Suprapubic skin (tissue), 4 donors: ENCODE measurements around the gene AGAP1. TPM values are rescaled to one million over a fixed set of nuclear protein-coding genes. Genes with fewer than 3 reads are reported as not detected.
A peak's percentile ranks its signal among the peaks of the same experiment; 100 is the strongest.

Experiments used
- DNase-seq, 2 donors: peaks; one replicate each; pipeline ENCODE4 v3.0.0-alpha.2; 2019; ENCODE audit warnings: low spot score in 2 of 2
- H3K27ac ChIP-seq: fragments of 200-600 bp; sonication (generic); one replicate; pipeline ENCODE4 v1.5.1; 2019
- H3K27me3 ChIP-seq: fragments of 200-600 bp; sonication (generic); one replicate; pipeline ENCODE4 v1.5.1; 2019
- H3K36me3 ChIP-seq: fragments of 200-600 bp; sonication (generic); one replicate; pipeline ENCODE4 v1.5.1; 2019
- H3K4me1 ChIP-seq: fragments of 200-600 bp; sonication (generic); one replicate; pipeline ENCODE4 v1.5.1; 2019
- H3K4me3 ChIP-seq: fragments of 200-600 bp; sonication (generic); one replicate; pipeline ENCODE4 v1.5.1; 2019; ENCODE audit warnings: mild to moderate bottlenecking
- H3K9me3 ChIP-seq: fragments of 200-600 bp; sonication (generic); one replicate; pipeline ENCODE4 v1.5.1; 2019
- EP300 ChIP-seq: sonication (generic); formaldehyde crosslinking; IDR thresholded peaks from one replicate; pipeline ENCODE4 v1.6.1; 2017; ENCODE audit warnings: antibody characterized with exemption
- POLR2A ChIP-seq, 2 donors: fragments of 450-650 bp; IDR thresholded peaks; one replicate each; pipeline ENCODE4 v1.6.1; 2017; ENCODE audit warnings: antibody characterized with exemption in 2 of 2, mild to moderate bottlenecking in 2 of 2, moderate library complexity in 2 of 2
- POLR2AphosphoS5 ChIP-seq, 3 donors: sonication (generic); formaldehyde crosslinking; IDR thresholded peaks; one replicate each; pipeline ENCODE4 v1.6.1; 2017; ENCODE audit warnings: antibody characterized with exemption in 3 of 3
- WGBS: methylation state at CpG from one replicate; pipeline ENCODE4 v1.1.5; 2018; 5-methylcytosine and 5-hydroxymethylcytosine counted together
- total RNA-seq, 4 donors: library from RNA; depleted of rRNA; stranded (reverse); fragments of >200 nt; gene quantifications; one replicate each; pipeline ENCODE4 v1.1.0, GENCODE V29; 2016
- TF ChIP-seq, protein P1 (sequence below), 2 donors: fragments of 200-600 bp in 1 of 2; fragments of 450-650 bp in 1 of 2; sonication (generic) in 1 of 2; IDR thresholded peaks; one replicate each; pipeline ENCODE4 v1.5.1; 2016 to 2019; ENCODE audit warnings: antibody characterized with exemption in 2 of 2, mild to moderate bottlenecking in 1 of 2, moderate library complexity in 1 of 2

Gene AGAP1
- total RNA-seq, 4 donors from 2014 or later = 14.1 to 30.7 (median 19.4) TPM

DNA sequence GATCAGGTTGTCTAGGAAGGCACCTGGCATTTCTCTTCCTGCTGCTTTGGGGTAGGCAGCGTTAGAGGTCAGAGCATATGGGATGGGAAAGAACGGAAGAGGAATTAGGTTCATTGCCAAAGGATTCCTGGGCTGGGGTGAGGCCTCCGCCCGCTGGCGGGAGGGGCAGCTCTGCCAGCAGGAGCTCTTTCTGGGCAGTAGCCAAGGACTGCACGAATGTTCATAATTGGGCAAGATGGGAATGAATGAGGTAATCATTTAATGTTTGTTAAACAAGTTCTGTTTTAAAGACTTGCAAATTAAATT is 253.9 kb downstream of the AGAP1 start:
- peaks cover 28% of the 10 kb centered on the region for H3K4me1 ChIP-seq
- H3K9me3 ChIP-seq = no peaks in the 10 kb centered on the region
- H3K4me3 ChIP-seq = no peak overlapping the region
- no peak overlapping the region for H3K27ac ChIP-seq
- TF ChIP-seq EP300 (no peak), POLR2A (IDR thresholded peaks at IDR 0.05) (no peak), POLR2AphosphoS5 (IDR thresholded peaks at IDR 0.05) (no peak)
- TF ChIP-seq, protein P1, sequence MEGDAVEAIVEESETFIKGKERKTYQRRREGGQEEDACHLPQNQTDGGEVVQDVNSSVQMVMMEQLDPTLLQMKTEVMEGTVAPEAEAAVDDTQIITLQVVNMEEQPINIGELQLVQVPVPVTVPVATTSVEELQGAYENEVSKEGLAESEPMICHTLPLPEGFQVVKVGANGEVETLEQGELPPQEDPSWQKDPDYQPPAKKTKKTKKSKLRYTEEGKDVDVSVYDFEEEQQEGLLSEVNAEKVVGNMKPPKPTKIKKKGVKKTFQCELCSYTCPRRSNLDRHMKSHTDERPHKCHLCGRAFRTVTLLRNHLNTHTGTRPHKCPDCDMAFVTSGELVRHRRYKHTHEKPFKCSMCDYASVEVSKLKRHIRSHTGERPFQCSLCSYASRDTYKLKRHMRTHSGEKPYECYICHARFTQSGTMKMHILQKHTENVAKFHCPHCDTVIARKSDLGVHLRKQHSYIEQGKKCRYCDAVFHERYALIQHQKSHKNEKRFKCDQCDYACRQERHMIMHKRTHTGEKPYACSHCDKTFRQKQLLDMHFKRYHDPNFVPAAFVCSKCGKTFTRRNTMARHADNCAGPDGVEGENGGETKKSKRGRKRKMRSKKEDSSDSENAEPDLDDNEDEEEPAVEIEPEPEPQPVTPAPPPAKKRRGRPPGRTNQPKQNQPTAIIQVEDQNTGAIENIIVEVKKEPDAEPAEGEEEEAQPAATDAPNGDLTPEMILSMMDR (IDR thresholded peaks at IDR 0.05) = no peak
- no peak for DNase-seq
- H3K36me3 ChIP-seq = peaks cover 33% of the 10 kb centered on the region
- 24% methylated on average over 6 of the region's 6 CpGs for WGBS
- H3K27me3 ChIP-seq = no peaks in the 10 kb centered on the region

DNA sequence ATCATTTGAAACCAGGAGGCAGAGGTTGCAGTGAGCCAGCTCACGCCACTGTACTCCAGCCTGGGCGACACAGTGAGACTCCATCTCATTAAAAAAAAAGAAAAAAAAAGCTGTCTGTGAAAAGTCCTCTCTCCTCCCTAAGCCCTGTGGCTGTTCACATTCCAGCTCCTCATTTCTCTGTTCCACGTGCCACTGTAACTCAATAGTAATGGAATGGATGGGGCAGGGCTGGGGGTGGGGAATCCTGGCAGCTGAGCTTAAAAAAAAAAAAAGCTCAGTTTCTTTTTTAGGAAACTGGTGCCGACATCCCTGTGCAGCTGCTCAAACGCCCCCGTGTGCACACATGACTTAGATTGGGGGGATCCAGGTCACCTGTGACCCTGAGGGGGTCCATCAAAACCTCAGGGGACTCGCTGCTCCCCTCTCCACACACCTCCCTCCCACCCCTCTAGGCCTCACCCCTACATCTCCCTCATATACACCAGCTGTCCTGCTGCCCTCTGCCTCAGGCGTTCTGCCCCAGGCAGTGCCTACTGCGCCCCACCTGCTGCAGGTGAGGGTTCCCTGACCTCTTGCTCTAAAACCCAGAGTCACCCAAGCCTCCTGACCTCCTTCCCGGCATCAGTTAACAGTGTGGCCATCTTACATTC is 255.4 kb downstream of the AGAP1 start:
- Histone ChIP-seq H3K9me3 (no peaks in the 10 kb centered on the region), H3K36me3 (peaks cover 28% of the 10 kb centered on the region), H3K4me1 (peaks cover 31% of the 10 kb centered on the region), H3K4me3 (no peak overlapping the region), H3K27me3 (no peaks in the 10 kb centered on the region), H3K27ac (no peak overlapping the region)
- TF ChIP-seq POLR2AphosphoS5 (IDR thresholded peaks at IDR 0.05) (no peak), POLR2A (IDR thresholded peaks at IDR 0.05) (no peak), EP300 (no peak)
- TF ChIP-seq, protein P1 (IDR thresholded peaks at IDR 0.05) = no peak
- WGBS = 50% methylated on average over 10 of the region's 10 CpGs
- DNase-seq = no peak

DNA sequence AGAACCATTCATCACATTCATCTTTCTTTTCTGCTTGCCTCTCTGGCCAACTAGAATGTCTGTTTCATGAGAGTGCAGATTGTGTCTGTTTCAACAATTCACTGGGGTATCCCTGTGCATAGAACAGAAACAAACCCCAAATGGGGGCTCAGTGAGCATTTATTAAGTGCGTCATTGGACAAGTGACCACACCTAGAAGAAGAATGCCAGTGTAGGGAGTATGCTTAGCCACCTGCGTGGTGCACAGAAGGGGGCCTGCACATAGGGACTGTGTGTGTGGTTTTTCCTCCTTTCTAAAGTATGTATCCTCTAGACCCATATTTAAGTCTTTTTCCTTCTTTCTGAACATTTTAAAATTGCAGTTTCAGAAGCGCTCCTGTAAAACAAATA is 255.9 kb downstream of the AGAP1 start:
- H3K4me3 ChIP-seq = no peak overlapping the region
- H3K27me3 ChIP-seq = no peaks in the 10 kb centered on the region
- no peaks in the 10 kb centered on the region for H3K9me3 ChIP-seq
- 87% methylated on average over 3 of the region's 3 CpGs for WGBS
- H3K4me1 ChIP-seq = peaks cover 31% of the 10 kb centered on the region
- TF ChIP-seq, protein P1 (IDR thresholded peaks at IDR 0.05) = no peak
- TF ChIP-seq POLR2AphosphoS5 (IDR thresholded peaks at IDR 0.05) (no peak), EP300 (no peak), POLR2A (IDR thresholded peaks at IDR 0.05) (no peak)
- peaks cover 23% of the 10 kb centered on the region for H3K36me3 ChIP-seq
- DNase-seq = no peak
- no peak overlapping the region for H3K27ac ChIP-seq

DNA sequence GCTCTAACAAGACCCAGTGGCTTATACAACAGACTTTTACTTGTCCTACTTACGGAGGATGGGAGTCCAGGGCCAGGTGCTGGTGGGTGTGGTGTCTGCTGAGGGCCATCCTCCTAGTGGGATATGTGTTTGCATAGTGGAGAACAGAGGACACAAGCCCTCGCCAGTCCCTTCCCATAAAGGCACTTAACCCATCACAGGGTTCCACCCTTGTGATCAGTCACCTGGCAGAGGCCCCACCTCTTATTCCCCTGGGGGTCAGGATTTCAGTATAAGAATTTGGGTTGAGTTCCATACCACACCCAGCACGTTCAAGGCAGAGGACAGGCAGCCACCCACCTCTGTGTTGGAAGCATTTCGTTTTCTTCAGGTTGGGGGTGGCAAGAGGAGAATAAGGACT is 259.0 kb downstream of the AGAP1 start:
- Histone ChIP-seq H3K27me3 (no peaks in the 10 kb centered on the region), H3K27ac (no peak overlapping the region), H3K36me3 (peaks cover 23% of the 10 kb centered on the region), H3K4me1 (peaks cover 21% of the 10 kb centered on the region), H3K4me3 (no peak overlapping the region), H3K9me3 (no peaks in the 10 kb centered on the region)
- 52% methylated on average over 4 of the region's 4 CpGs for WGBS
- TF ChIP-seq POLR2A (IDR thresholded peaks at IDR 0.05) (no peak), POLR2AphosphoS5 (IDR thresholded peaks at IDR 0.05) (no peak), EP300 (no peak)
- TF ChIP-seq, protein P1 (IDR thresholded peaks at IDR 0.05) = no peak
- DNase-seq = no peak

DNA sequence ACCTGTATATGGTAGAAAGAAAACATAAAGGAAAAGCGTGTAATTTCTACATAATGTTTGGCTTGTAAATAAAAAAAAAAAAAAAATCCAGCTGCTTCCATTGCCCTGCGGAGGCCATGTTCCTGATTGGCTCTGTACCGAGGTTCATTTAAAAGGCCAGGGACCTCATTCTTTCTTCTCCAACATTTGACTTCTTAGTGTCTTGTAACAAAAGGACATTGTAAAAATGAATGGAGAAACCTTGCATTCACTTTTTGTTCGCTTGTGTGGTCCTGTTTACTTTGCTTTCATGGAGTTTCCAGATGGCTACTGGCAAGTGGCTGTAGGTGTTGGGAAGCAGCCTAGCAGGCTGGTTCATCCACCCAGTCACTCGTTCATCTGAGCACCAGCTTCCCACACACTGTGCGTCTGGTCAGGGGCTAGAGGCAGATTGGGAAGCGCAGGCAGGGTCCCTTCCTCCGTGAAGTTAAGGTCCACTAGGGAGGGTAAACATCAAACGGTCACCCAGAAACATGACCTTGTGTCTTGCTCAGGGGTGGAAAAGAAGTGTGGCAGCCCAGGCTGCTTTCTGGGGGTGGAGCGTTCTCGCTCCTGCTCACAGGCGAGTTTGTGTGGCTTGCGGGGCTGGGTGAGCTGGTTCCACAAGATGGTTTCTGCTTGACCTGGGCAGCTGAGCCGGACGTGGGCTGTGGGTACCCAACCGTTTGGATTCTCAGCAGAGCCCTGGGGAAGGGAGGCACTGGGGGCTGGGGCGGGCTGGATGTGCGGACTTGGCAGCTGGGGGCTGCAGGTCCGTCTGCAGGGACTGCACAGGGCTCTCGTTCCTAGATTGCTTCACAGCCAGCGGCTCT is 260.7 kb downstream of the AGAP1 start:
- no peak for TF ChIP-seq POLR2AphosphoS5 (IDR thresholded peaks at IDR 0.05)
- TF ChIP-seq, protein P1 (IDR thresholded peaks at IDR 0.05) = no peak
- TF ChIP-seq POLR2A (IDR thresholded peaks at IDR 0.05) = no peak
- no peak for TF ChIP-seq EP300
- Histone ChIP-seq H3K27ac (peak overlapping the region; percentile 28), H3K36me3 (peaks cover 26% of the 10 kb centered on the region), H3K4me1 (peaks cover 3% of the 10 kb centered on the region), H3K27me3 (no peaks in the 10 kb centered on the region), H3K4me3 (no peak overlapping the region), H3K9me3 (no peaks in the 10 kb centered on the region)
- WGBS = 76% methylated on average over 15 of the region's 21 CpGs
- no peak for DNase-seq
